Measurements from ENCODE around the gene ARMH1. TPM values are rescaled to one million over a fixed set of nuclear protein-coding genes. Genes with fewer than 3 reads are reported as not detected.

The ARMH1 gene
- total RNA-seq, 1 donor from 2014 or later: 3.0 TPM

- H3K4me3 Mint-ChIP-seq (ENCODE audit: unreplicated experiment): no peak overlapping the region
- TF ChIP-seq CTCF (IDR thresholded peaks at IDR 0.05): no peak
- no peaks in the 10 kb centered on the region for H3K36me3 Mint-ChIP-seq (ENCODE audit: unreplicated experiment)
- no peaks in the 10 kb centered on the region for H3K27me3 Mint-ChIP-seq (ENCODE audit: unreplicated experiment)
- H3K4me1 Mint-ChIP-seq (ENCODE audit: unreplicated experiment): peaks cover 7% of the 10 kb centered on the region
- no peaks in the 10 kb centered on the region for H3K9me3 Mint-ChIP-seq (ENCODE audit: unreplicated experiment)
- no peak for DNase-seq (ENCODE audit: extremely low spot score, unreplicated experiment)
- H3K27ac Mint-ChIP-seq (ENCODE audit: unreplicated experiment): no peak overlapping the region
Measured at GRCh38 chr1:44659566-44659965, 14.9 kb upstream of the ARMH1 start.

GRCh38 chr1:44660176-44660575 is 14.3 kb upstream of the ARMH1 start:
- Mint-ChIP-seq H3K4me1 (ENCODE audit: unreplicated experiment) (peaks cover 7% of the 10 kb centered on the region), H3K9me3 (ENCODE audit: unreplicated experiment) (no peaks in the 10 kb centered on the region), H3K36me3 (ENCODE audit: unreplicated experiment) (no peaks in the 10 kb centered on the region), H3K27ac (ENCODE audit: unreplicated experiment) (no peak overlapping the region), H3K4me3 (ENCODE audit: unreplicated experiment) (no peak overlapping the region), H3K27me3 (ENCODE audit: unreplicated experiment) (no peaks in the 10 kb centered on the region)
- DNase-seq (ENCODE audit: extremely low spot score, unreplicated experiment): no peak
- no peak for TF ChIP-seq CTCF (IDR thresholded peaks at IDR 0.05)

- no peaks in the 10 kb centered on the region for H3K36me3 Mint-ChIP-seq (ENCODE audit: unreplicated experiment)
- peaks cover 7% of the 10 kb centered on the region for H3K4me1 Mint-ChIP-seq (ENCODE audit: unreplicated experiment)
- H3K27me3 Mint-ChIP-seq (ENCODE audit: unreplicated experiment): no peaks in the 10 kb centered on the region
- no peak for DNase-seq (ENCODE audit: extremely low spot score, unreplicated experiment)
- no peaks in the 10 kb centered on the region for H3K9me3 Mint-ChIP-seq (ENCODE audit: unreplicated experiment)
- no peak overlapping the region for H3K27ac Mint-ChIP-seq (ENCODE audit: unreplicated experiment)
- TF ChIP-seq CTCF (IDR thresholded peaks at IDR 0.05): no peak
- no peak overlapping the region for H3K4me3 Mint-ChIP-seq (ENCODE audit: unreplicated experiment)
Measured at GRCh38 chr1:44661781-44662682, 12.5 kb upstream of the ARMH1 start.

- H3K4me3 Mint-ChIP-seq (ENCODE audit: unreplicated experiment): no peak overlapping the region
- no peaks in the 10 kb centered on the region for H3K27me3 Mint-ChIP-seq (ENCODE audit: unreplicated experiment)
- TF ChIP-seq CTCF (IDR thresholded peaks at IDR 0.05): no peak
- no peaks in the 10 kb centered on the region for H3K9me3 Mint-ChIP-seq (ENCODE audit: unreplicated experiment)
- no peak overlapping the region for H3K27ac Mint-ChIP-seq (ENCODE audit: unreplicated experiment)
- H3K4me1 Mint-ChIP-seq (ENCODE audit: unreplicated experiment): peaks cover 7% of the 10 kb centered on the region
- no peaks in the 10 kb centered on the region for H3K36me3 Mint-ChIP-seq (ENCODE audit: unreplicated experiment)
- no peak for DNase-seq (ENCODE audit: extremely low spot score, unreplicated experiment)
Measured at GRCh38 chr1:44662683-44663030, 11.9 kb upstream of the ARMH1 start.

GRCh38 chr1:44663417-44663816 is 11.1 kb upstream of the ARMH1 start:
- TF ChIP-seq CTCF (IDR thresholded peaks at IDR 0.05): no peak
- Mint-ChIP-seq H3K27ac (ENCODE audit: unreplicated experiment) (no peak overlapping the region), H3K9me3 (ENCODE audit: unreplicated experiment) (no peaks in the 10 kb centered on the region), H3K27me3 (ENCODE audit: unreplicated experiment) (no peaks in the 10 kb centered on the region), H3K4me3 (ENCODE audit: unreplicated experiment) (no peak overlapping the region), H3K4me1 (ENCODE audit: unreplicated experiment) (peaks cover 7% of the 10 kb centered on the region), H3K36me3 (ENCODE audit: unreplicated experiment) (no peaks in the 10 kb centered on the region)
- no peak for DNase-seq (ENCODE audit: extremely low spot score, unreplicated experiment)
